CD4-positive, alpha-beta T cell treated with Interleukin-17A for 4 hours (primary cell): Measurements from ENCODE around the gene CACNA1C.

Source experiments
- DNase-seq: peaks from one replicate; pipeline ENCODE4 v3.0.0-alpha.2; 2020; ENCODE audit warnings: mixed read lengths

CACNA1C gene

DNA sequence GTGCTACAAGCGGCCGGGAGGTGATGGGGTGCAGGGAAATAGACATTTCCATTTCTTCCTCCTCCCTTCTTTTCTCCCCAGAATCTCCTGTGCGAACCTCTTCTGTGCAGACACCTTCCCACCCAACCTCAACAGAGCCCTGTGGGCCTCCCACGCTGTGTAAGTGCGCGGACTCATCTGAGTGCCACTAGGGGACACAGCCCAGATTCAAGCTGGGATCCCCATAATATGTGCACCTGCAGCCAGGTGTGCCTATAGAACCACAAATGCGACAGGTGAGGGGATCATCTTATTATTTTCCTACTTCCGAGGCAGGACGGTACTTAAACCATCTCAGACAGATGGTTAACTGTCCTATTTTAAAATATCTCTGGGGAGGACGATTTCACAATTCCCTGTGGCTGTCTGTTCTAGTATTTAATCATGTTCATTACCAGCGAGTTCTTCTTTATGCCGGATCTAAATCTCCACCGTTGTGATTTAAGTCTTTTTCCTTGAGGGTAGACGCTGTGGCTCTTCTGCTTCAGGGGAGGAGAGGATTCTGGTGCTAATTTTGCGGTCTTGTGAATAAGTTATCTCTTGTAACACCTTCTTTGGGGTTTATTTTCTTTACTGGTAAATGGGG is 17.2 kb upstream of the CACNA1C start:
- DNase-seq = no peak

DNA sequence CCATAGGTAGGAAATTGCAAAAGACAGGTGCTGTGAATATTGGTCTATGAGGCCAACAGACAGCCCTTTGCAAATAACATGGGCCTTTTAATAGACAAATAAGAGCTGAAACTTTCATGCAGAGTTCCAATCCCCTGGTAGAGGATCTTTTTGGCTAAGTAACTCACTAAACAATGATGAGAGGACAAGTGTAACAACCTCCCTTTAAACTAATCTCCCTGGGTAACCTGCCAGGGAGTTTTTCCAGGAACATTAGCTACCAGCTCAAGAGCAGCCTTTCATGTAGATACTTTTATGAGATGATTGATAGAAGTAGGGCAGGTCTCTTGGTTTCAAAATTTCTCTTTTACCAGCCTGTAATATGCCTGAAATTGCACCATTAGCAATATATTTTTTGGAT is 13.8 kb upstream of the CACNA1C start:
- DNase-seq = no peak

DNA sequence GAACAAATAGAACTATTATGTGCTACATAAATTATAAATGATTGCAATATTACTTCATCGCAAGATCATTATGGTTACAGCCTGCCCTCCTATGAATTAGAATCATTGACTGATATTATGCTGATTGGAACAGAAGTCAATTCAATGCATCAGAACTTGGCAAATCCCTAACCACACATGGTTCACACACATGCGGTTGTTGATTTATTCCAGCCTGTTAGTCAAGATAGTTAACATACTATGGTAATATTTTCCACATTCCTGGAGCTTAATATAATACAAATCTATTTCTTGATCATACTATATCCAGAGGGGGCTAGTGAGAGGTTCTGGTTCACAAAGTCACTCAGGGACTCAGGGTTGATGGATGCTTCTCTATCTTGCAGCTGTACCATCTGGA is 9.7 kb upstream of the CACNA1C start:
- no peak for DNase-seq

DNA sequence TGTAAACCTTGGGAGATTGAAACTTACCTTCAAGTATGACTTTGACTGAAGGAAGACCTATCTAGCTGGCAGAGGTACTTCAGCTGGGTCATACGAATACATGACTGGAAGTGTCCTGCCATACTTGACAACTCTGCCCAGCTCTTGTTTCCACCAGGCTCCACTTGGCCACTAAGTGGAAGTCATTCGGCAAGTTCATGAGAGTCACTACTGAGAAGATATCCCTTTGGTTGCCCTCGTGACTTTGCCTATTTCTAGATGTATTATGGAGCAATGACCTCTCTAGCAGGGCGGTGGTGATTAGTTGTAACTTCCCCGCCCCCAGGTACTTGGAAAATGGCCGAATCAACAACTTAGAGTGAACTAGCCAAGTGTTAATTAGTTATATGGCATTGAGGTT is 8.6 kb upstream of the CACNA1C start:
- DNase-seq = no peak

DNA sequence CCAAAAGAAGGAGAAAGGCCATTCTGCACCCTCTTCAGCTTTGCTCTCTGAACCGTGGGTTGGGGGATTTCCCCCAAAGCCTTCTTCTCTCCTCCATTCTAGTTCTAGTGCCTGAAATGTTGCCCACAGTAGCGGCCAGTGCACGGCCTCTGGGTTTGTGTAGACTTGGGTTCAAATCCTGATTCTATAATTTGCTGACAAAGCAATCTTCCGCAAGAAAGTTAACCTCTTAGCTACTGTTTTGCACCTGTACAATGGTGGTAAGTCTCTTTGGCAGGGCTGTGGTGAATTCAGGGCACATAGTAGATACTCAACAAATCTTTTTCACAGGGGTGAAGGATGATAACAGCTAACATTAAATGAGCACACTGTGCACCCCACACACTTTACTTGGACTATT is 5.8 kb upstream of the CACNA1C start:
- DNase-seq = no peak

DNA sequence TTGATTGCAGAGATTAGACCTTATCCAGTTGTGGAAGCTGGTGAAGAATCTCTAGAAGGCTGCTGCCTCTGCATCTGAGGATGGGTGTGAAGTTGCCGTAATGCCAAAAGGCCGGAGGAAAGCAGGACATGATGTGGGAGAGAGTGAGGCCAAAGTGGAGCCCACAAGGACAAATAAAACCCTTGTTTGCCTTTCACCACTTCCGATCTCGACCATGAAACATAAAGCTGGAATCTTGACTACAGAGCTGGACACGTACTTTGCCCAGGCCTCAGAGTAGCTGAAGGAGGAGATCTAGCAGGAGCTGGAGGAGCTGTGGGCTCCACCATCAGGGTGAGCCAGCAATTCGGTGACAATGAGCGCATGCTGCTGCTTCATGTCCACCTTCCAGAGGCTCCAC is 5.0 kb upstream of the CACNA1C start:
- no peak for DNase-seq

DNA sequence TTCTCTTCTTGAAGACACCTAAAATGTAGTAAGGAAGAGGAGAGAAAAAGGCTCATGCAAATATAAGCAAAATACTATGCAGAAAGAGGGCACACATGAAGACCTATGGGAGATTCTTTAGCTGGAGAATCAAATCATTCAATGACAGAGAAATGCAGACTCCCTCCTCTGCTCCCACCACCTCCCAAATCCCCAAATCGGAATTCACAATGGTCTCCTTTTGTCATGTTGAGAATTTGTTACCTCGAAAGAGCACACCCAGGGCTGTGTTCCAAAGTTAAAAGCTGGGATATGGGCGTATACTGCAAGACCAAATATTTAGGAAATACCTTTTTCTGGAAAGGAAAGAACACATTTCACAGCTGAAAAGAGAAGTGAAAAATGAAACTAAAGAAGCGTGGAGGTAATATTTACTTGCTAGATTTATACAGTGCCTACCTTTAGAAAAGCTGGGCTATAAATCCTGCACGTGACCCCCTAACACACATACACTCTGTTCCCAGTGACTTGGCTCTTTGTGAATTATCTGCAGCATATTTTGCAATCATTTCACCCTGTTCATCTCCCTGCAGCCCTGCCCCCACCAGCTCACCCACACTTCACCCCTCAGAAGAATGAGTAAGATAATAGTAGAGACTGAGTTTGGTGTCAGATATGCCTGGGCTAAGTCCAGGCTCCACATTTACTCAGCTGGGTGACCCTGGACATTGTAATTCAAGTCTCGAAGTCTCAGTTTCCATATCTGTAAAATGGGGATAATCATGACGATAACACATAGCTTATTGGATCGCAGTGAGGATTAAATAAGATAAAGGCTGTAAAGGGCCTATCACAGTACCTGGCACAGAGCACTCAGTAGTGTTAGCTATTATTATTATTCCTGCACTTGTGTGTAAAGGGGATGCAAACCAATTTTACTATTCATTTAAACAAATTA is 2.9 kb upstream of the CACNA1C start:
- no peak for DNase-seq

DNA sequence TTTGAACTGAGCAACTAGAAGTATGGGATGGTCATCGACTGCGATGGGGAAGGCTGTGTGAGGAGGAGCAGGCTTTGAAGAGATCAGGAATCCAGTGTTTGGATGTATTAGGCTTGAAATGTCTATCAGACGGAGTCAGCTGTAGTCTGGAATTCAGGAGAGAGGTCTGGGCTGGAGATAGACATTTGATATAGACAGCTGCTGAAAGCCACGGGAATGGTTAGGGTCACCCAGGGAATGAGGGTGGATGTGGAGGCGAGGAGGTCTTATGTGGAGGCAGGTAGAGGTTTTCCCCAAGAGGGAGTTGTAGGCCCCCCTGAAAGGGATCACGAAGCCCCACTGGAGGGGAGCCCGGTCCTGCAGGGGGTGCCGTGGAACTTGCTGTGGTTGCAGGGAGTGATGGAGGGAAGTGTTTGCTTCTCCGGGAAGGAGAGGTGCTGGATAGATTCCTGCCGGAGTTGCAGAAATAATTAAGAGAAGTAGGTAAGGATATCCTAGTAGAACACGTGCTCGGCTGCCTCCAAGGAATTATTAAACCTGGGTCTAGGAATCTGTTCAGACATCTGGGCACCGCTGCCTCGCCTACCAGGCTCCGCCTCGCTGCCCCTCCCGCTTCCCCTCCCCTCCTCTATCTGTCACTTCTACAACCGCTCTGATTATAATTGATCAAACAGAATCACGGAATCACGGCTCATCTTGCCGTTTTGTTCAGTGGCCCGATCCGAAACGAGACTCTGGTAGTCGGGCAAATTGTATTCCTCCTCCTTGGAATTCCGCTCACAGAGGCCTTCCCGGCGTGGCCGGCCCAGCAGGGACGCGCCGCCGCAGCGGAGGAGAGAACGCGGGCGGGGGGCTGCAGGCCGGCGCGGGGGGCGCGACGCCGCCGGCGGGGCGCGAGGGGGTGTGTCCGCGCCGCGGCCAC is 826 bp upstream of the CACNA1C start:
- no peak for DNase-seq

DNA sequence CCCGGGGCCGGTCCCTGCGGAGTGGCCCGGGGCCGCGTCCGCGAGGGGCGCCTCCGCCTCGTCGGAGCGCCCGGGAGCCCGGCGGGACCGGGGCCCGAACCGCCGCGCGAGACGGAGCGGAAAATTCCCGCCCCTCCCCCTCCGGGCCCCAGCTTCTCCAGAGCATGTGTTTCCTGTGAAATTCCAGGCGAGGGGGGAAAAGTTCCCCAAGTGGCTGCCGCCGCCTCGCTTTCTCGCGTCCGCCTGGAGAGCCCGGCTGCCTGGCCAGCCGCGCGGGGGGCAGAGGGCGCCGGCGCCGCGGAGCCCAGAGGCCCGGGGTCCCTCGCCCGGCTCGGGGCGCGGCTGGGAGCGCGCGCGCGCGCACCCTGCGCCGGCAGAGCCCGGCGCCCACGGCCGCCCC is 904 bp downstream of the CACNA1C start:
- DNase-seq = no peak

DNA sequence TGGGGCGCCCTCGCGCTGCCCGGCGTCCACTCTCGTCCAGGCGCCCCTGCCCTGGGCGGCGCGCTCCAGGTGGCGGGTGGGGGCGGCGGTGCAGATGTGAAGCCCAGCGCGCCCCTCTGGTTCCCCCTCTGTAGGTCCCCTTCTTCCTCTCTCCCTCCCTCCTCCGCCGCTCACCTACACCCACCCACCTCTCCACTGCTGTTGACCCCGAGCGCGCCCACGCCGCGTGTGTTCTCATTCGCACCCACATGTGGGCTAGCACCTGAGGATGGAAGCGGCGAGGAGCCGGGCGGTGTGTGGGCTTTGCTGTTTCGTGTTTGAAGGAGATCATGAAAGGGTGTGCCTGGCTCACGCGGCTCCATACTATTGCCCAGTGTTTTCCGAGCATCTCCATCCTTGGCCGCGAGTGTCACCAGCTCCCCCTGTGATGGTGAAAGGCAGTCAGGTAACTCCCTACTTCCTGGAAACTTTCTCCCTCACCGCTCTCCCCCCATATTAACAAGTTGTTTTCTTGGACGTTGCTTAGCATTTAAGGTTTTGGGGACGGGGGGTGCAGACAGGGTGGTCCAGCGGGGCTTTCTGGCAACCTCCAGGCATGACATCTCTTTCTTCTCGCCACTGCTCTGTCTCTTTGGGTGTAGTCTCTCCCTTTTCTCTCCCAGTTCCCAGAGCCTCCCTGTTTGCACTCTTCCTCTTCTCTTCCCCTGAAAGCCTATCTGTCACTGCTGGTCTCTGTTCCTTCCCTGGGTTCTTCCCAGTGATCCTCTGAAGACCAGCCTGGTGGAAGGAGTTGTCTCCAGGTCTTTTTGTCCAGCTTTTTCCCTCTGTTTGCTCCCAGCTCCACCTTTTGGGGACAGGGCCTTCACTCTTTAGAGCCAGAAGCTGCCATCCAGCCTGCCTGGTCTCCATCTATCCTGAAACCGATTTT is 1.6 kb downstream of the CACNA1C start:
- DNase-seq = no peak

DNA sequence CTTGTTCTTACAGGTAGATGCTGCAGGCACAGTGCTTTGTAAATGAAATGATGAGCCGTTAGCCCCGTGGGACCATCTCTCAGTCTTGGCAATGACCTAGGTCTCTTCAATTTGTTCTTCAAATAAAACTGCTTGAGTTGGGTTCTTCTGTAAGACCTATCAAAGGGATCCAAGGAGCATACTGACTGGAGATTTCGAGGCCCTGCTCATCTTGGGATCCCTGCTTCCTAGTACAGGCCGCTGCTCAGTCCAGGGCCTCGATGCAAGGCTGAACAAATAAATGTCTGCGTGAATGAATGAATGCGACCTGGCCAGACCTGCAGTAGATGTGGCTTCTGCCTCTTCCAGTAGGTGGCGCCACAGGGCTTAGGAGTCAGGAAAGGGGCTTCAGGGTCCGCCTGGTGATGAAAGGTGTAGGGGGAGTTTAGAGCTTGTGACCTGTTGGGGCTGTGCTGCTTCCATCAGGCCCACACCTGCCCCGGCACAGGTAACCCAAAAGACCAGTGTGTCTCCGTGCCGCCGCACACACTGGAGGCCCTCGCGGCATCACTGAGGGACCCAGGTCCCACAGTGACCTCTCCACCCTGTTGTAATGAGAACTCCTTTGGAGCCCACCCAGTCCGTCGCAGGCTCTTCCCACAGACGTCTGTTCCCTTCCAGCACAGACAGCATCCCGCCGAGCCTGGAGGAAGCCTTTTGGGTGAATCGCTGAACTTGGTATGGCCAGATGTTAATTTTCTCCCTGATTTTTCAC is 4.4 kb downstream of the CACNA1C start:
- peak; percentile 44 for DNase-seq

DNA sequence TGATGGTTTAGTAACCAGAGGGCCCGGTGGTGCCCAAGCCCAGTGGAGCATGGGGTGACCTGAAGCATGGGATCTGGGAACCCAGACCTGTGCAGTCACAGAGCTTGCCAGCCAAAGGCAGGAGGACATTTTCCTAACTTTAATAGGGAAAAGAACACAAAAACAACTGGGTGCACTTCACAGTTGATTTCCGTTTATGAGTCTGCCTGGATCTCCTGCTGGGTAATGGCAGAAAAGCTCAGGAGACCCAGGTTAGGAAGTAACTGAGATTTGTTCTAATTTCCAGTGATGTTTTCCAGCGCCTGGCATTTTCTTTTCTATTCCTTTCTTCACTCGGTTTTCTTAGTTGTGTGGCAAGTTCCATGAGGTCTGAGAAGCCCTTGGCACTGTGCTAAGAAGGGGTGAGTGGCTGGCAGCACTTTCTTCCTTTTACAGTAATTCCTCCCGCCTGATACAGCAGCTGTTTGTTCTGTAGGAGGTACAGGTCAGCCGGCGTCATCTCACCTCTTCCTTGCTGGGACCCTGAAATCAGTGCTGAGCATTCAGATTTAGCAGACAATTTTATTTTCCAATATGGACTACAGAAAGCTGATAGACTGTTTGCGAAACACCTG is 5.1 kb downstream of the CACNA1C start:
- DNase-seq = no peak

DNA sequence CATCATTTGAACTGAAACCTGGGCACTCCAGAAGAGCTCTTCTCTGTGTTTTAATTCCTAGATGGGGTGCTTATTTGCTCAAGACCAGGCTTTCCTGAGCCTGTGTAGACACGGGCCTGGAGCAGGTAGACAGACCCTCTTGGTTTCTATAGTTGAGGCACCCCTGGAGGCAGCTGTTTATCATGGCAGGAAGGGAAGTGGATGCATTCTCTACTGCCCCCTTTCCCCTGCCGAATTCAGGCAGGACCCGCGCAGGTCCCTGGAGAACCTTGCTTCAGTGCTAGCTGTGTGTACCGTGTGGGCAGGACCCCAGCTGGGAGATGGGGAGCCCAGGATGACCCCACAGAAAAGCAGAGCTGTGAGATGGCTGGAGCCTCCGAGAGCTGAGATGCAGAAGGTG is 6.0 kb downstream of the CACNA1C start:
- no peak for DNase-seq

DNA sequence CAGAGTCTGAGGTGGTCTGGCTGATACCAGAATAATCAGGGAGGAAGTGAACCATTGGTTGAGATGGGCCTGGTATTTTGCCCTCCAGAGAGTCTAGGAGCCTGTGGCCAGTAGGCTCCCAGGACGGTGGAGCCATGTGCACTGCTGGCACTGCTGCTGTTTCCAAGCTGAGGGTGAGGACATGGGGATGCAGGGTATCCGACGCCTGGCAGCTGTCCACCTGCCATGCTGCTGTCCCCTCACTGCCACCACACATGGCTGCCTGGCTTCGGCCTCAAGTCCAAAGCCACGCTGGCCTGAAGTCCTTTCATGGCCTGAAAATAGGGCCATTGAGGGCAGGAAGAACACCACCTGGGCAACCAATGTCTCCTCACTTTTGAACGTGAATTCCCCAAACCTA is 8.6 kb downstream of the CACNA1C start:
- no peak for DNase-seq

DNA sequence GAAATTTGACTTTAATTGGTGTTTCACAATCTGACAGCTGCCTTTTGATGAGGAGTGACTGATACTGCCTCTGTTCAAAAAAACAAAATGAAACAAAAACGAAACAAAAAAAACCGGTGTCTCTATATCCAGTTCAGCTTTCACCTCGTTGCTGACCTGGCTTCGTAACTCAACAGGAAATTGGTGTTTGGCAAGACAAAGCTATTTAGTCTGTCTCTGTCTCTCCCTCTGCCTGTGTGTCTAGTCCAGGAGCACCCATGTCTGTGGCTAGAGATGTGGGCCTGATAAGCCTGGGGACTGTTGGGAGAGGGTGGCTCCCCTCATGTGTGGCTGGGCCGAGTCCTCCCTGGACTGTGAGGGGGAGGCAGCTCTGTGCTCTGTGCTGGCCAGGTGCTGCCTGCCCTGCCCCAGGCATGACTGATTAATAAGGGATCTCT is 11.3 kb downstream of the CACNA1C start:
- peak; percentile 23 for DNase-seq

DNA sequence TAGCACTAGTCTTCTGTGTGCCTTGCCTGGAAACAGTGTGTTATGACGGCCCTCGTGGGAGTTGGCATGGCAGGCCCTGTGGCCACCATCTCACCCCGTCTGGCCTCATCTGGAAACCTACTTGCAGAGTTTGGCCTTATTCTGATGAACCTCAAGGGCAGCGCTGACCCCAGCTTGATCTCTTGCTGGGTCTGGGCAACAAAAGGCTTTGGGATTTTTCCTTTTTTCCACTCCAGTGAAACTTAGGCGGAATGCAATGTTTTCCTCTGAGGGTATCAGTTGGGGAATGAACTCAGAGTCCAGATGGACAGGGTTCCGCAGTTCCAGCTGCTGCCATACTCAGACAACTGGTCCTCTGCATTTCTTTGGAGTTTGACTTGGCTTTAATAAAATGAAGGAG is 15.9 kb downstream of the CACNA1C start:
- no peak for DNase-seq

DNA sequence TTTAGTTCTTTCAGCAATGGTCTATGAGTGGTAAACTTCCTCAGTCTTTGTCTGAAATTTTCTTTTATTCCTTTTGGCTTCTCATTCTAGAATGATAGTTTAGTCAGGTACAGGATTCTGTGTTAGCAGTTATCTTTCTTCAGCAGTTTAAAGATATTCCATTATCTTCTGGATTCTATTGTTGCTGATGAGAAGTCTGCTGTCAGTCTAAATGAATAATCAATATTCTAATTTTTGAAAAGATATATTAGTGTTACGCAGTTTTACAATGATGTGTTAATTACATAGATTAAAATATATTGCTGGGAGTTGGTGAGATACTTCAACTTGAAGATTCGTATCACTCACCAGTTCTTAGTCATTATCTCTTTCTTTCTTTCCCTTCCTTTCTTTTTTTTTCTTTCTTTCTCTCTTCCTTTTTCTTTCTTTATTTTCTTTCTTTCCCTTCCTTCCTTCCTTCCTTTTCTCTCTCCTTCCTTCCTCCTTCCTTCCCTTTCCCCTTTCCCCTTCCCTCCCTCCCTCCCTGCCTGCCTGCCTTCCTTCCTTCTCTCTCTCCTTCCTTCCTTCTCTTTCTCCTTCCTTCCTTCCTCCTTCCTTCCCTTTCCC is 17.8 kb downstream of the CACNA1C start:
- no peak for DNase-seq

DNA sequence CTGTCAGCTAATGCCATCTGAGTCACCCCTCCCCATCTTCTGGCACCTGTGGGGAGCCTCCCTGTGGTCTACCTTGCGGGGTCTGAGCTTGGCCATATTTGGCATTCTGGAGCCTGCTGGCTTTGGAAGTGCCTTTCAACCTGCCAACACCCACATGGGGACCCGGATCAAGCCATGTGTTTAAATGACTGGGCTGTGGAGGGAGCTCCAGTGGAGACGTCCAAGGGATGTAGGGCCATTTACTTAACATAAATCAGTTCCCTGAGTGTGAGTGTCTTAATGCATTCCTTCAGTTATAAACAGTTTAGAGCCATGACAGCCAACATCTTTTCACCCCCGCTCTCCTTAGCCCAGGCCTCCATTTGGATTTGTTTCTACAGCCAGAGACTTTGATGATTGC is 22.0 kb downstream of the CACNA1C start:
- no peak for DNase-seq

DNA sequence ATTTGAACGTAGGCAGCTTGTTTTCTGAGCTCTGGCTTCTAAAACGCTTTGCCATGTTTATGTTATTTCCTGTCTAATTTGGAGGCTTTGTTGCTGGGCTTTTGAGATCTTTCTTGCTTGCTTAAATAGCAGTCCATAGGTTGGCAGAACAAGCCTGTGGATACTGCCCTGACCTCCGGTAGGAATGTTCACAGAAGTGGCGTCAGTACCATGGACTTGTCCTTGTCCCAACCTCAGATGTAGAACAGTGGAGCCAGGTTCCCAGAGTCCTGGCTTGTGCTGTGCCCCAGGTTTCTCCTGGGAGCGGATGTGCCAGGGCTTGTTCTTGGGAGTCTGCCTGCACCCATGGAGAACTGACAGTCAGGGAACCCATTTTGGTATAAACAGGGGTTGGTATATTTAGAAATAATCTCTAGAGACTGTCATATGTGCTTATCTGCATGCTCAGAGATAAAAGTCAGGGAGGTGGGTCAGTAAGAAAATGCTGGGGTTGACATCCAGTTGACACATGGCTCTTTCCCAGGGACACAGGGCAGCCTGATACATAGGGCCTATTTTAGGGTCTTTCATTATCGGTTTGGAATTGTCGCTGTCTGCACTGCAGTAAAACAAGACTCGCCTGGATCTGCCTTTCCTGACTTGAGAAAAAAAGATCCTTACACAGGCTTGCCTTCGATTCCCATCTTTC is 22.9 kb downstream of the CACNA1C start:
- DNase-seq = no peak

DNA sequence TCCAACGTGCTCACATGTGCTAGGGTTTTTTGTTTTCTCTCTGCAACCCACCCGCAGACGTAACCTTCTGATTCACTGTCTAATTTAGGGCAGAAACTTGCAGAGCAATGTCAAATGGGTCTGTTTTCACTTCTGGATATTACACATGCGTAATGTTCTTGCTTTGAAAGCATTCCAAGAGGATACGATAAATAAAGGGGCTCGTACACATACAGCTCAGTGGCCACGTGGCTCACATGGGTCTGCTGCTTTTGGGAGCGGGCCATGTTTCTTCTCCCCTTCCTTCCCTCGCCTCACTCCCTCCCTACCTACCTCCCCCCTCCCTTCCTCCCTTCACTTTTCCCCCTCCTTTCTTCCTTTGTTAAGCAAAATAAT is 23.4 kb downstream of the CACNA1C start:
- no peak for DNase-seq
